ENCODE measurements around the gene PTPN11.

GRCh38 chr12:112557951-112558630, 139.3 kb downstream of the PTPN11 start:
- no peak for TF ChIP-seq CTCF (IDR thresholded peaks at IDR 0.05)
- TF ChIP-seq POLR2A (IDR thresholded peaks at IDR 0.05): no peak
